Measurements from ENCODE around the gene SLC35B2. TPM values are rescaled to one million over a fixed set of nuclear protein-coding genes. Genes with fewer than 3 reads are reported as not detected.

The SLC35B2 gene
- total RNA-seq, 3 donors from 2014 or later: 24.9 to 38.0 (median 31.6) TPM

- no peak for TF ChIP-seq CTCF (IDR thresholded peaks at IDR 0.05)
- peaks cover 22% of the 10 kb centered on the region for H3K4me1 ChIP-seq (ENCODE audit: low read depth)
- intact Hi-C loops (cut with DNase I, micrococcal nuclease): no loop called here
- DNase-seq: no peak
- H3K36me3 ChIP-seq (ENCODE audit: low read depth): peaks cover 8% of the 10 kb centered on the region
- no peaks in the 10 kb centered on the region for H3K9me3 ChIP-seq
- no peak for ATAC-seq
- no peak overlapping the region for H3K4me3 ChIP-seq
These were observed 1.1 kb upstream of the SLC35B2 start for GRCh38 chr6:44258325-44258863.

- Histone ChIP-seq H3K4me3 (no peak overlapping the region), H3K9me3 (no peaks in the 10 kb centered on the region), H3K36me3 (ENCODE audit: low read depth) (peaks cover 13% of the 10 kb centered on the region), H3K4me1 (ENCODE audit: low read depth) (peaks cover 17% of the 10 kb centered on the region)
- no peak for TF ChIP-seq CTCF (IDR thresholded peaks at IDR 0.05)
- DNase-seq: no peak
- no peak for ATAC-seq
- intact Hi-C loops (cut with DNase I, micrococcal nuclease): no loop called here
These were observed 511 bp upstream of the SLC35B2 start for GRCh38 chr6:44257753-44258324.

- H3K36me3 ChIP-seq (ENCODE audit: low read depth): peaks cover 23% of the 10 kb centered on the region
- H3K9me3 ChIP-seq: no peaks in the 10 kb centered on the region
- TF ChIP-seq CTCF (IDR thresholded peaks at IDR 0.05): no peak
- peak overlapping the region; percentile 90 for H3K4me3 ChIP-seq
- peaks cover 16% of the 10 kb centered on the region for H3K4me1 ChIP-seq (ENCODE audit: low read depth)
- no peak for ATAC-seq
- DNase-seq: no peak
- intact Hi-C loops (cut with DNase I, micrococcal nuclease): no loop called here
These were observed 628 bp downstream of the SLC35B2 start for GRCh38 chr6:44256775-44257024.

- H3K4me1 ChIP-seq (ENCODE audit: low read depth): peaks cover 16% of the 10 kb centered on the region
- peak; percentile 59 for ATAC-seq
- peak in 1 of 3 donors; percentile 51 for DNase-seq
- H3K9me3 ChIP-seq: no peaks in the 10 kb centered on the region
- peaks cover 26% of the 10 kb centered on the region for H3K36me3 ChIP-seq (ENCODE audit: low read depth)
- peak overlapping the region; percentile 90 for H3K4me3 ChIP-seq
- TF ChIP-seq CTCF (IDR thresholded peaks at IDR 0.05): no peak
- intact Hi-C loops (cut with DNase I, micrococcal nuclease): no loop called here
These were observed 1.2 kb downstream of the SLC35B2 start for GRCh38 chr6:44255871-44256774.

GRCh38 chr6:44255105-44255808, 2.1 kb downstream of the SLC35B2 start:
- peaks cover 16% of the 10 kb centered on the region for H3K4me1 ChIP-seq (ENCODE audit: low read depth)
- no peaks in the 10 kb centered on the region for H3K9me3 ChIP-seq
- TF ChIP-seq CTCF (IDR thresholded peaks at IDR 0.05): no peak
- H3K4me3 ChIP-seq: no peak overlapping the region
- DNase-seq: no peak
- intact Hi-C loops (cut with DNase I, micrococcal nuclease): no loop called here
- no peak for ATAC-seq
- H3K36me3 ChIP-seq (ENCODE audit: low read depth): peaks cover 26% of the 10 kb centered on the region

Data from mucosa of descending colon (tissue), 3 donors.